Subcutaneous abdominal adipose tissue (tissue), 5 donors: ENCODE results near the gene DPEP2.

Source experiments
- H3K27ac ChIP-seq: one replicate; pipeline ENCODE4 v1.7.0; 2013; ENCODE audit warnings: low read depth, mild to moderate bottlenecking, inconsistent platforms, low read length, moderate library complexity
- H3K27me3 ChIP-seq, 5 donors: one replicate each; pipeline ENCODE4 v1.7.0; 2013; ENCODE audit warnings: low read length in 5 of 5, inconsistent platforms in 1 of 5; ENCODE audit not compliant: control insufficient read depth in 5 of 5, insufficient read depth in 4 of 5
- H3K36me3 ChIP-seq, 5 donors: one replicate each; pipeline ENCODE4 v1.7.0; 2013; ENCODE audit warnings: low read length in 5 of 5; ENCODE audit not compliant: control insufficient read depth in 5 of 5, insufficient read depth in 5 of 5
- H3K4me1 ChIP-seq, 5 donors: one replicate each; pipeline ENCODE4 v1.7.0; 2013; ENCODE audit warnings: low read length in 5 of 5, mild to moderate bottlenecking in 3 of 5, moderate library complexity in 1 of 5; ENCODE audit not compliant: control insufficient read depth in 5 of 5, insufficient read depth in 5 of 5
- H3K4me3 ChIP-seq, 5 donors: one replicate each; pipeline ENCODE4 v1.7.0; 2013; ENCODE audit warnings: low read length in 5 of 5, low read depth in 1 of 5
- H3K9ac ChIP-seq, 5 donors: one replicate each; pipeline ENCODE4 v1.7.0; 2013; ENCODE audit warnings: low read length in 5 of 5, mild to moderate bottlenecking in 4 of 5, moderate library complexity in 3 of 5
- H3K9me3 ChIP-seq, 5 donors: one replicate each; pipeline ENCODE4 v1.7.0; 2013; ENCODE audit warnings: low read length in 5 of 5; ENCODE audit not compliant: control insufficient read depth in 5 of 5
- donor health status: healthy.
- donor health status: healthy.
- donor health status: healthy.
- donor health status: healthy.
- donor health status: healthy.

The DPEP2 gene

GRCh38 chr16:67946128-67946569, 53.1 kb downstream of the DPEP2 start:
- Histone ChIP-seq H3K4me3 (no peak overlapping the region), H3K27ac (peak overlapping the region; percentile 16), H3K9me3 (no peaks in the 10 kb centered on the region), H3K27me3 (no peaks in the 10 kb centered on the region), H3K4me1 (peaks cover 7 to 39% (median 38%) of the 10 kb centered on the region in 5 donors), H3K36me3 (peaks cover 0 to 99% (median 95%) of the 10 kb centered on the region in 5 donors), H3K9ac (no peak overlapping the region)

DNA sequence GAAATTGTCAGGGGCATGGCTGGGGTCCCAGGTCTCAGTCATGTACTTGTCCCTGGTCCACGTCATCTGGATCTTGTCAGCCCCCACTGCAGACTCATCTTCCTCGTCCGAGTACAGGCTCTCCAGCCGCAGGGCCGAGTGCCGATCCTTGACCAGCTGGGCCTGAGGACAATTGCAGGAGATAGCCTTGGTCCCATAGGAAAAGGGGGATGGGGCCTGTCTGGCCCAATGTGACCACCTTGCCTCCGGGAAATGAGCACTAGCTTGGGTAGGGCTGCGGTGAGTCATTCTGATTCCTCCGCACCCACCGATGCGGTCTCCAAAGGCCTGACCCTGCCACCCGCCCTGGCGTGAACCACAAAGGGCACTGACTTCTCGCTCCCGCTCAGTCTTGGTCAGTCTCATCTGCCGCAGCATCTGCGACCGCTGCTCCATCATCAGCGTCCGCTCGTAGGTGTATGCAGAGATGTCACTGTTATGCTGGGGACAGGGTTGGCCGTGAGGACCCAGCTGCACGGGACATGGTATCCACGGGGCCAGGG, 53.8 kb downstream of the DPEP2 start:
- Histone ChIP-seq H3K27me3 (no peaks in the 10 kb centered on the region), H3K4me3 (no peak overlapping the region), H3K36me3 (peaks cover 0 to 94% (median 90%) of the 10 kb centered on the region in 5 donors), H3K9me3 (no peaks in the 10 kb centered on the region), H3K27ac (peak overlapping the region; percentile 74), H3K9ac (peak overlapping the region in 1 of 5 donors; percentile 30), H3K4me1 (peaks cover 7 to 38% (median 36%) of the 10 kb centered on the region in 5 donors)

GRCh38 chr16:67944690-67945391, 54.4 kb downstream of the DPEP2 start:
- Histone ChIP-seq H3K9me3 (no peaks in the 10 kb centered on the region), H3K9ac (peak overlapping the region in 2 of 5 donors; percentile 25 to 32), H3K27ac (peak overlapping the region; percentile 74), H3K27me3 (no peaks in the 10 kb centered on the region), H3K4me1 (peaks cover 7 to 38% (median 36%) of the 10 kb centered on the region in 5 donors), H3K36me3 (peaks cover 0 to 93% (median 90%) of the 10 kb centered on the region in 5 donors), H3K4me3 (no peak overlapping the region)

DNA sequence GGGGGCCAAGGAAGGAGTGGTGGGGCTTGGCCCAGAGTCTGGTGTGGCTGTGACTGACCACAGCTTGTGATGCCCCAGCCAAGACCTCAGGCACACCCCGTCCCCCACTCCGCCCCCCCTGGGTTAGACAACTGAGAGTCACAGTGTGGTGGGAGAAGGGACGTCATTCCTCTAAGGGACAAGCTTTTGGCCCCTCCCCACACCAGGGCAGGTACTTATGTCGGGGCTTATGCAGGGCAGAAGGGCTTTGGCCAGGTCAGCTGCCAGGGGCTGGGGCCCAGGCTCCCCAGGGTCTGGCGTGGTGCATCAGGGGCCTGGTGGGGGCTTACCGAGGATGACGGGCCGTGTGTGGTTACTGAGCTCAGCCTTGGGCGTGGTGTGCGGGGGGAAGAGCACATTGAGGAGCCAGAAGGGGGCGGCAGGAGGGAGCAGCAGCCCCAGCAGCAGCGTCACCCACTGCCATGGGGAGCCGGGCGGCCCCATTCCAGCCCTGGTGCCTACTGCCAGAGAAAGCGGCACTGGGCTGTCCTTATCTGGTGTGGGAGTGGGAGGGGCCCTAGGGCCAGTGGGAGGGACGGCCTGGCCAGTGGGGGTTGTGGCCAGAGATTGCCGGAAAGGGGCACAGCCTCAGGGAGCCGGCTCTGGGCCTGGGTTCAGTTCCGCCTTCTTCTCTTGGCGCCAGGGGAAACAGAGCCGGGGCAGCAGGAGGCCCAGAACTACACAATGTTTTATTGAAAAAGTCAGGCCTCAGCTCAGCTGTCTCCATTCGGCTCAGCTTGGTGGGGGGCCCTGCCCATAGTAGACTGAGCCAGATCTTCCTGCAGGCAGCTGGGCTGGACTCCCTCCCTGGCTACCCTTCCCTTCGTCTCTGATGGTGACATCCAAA, 55.4 kb downstream of the DPEP2 start, which contains the start of gene LCAT:
LCAT (minus strand) TSS at position 502 of the 886 bp plus-strand sequence; CDS start at position 483, 19 bp downstream.
- H3K4me3 ChIP-seq: no peak within 1 kb of the TSS
- H3K9me3 ChIP-seq: no peaks in the 10 kb centered on the region
- peaks cover 0 to 89% (median 84%) of the 10 kb centered on the region in 5 donors for H3K36me3 ChIP-seq
- peak within 1 kb of the TSS; percentile 74 for H3K27ac ChIP-seq
- no peaks in the 10 kb centered on the region for H3K27me3 ChIP-seq
- H3K4me1 ChIP-seq: peaks cover 7 to 38% (median 36%) of the 10 kb centered on the region in 5 donors
- peak within 1 kb of the TSS in 2 of 5 donors; percentile 25 to 32 for H3K9ac ChIP-seq

- Histone ChIP-seq H3K4me1 (peaks cover 7 to 38% (median 36%) of the 10 kb centered on the region in 5 donors), H3K4me3 (no peak overlapping the region), H3K9me3 (no peaks in the 10 kb centered on the region), H3K27me3 (no peaks in the 10 kb centered on the region), H3K36me3 (peaks cover 0 to 83% (median 78%) of the 10 kb centered on the region in 5 donors), H3K9ac (peak overlapping the region in 1 of 5 donors; percentile 1), H3K27ac (peak overlapping the region; percentile 74)
These were observed 56.0 kb downstream of the DPEP2 start for GRCh38 chr16:67943256-67943618.

DNA sequence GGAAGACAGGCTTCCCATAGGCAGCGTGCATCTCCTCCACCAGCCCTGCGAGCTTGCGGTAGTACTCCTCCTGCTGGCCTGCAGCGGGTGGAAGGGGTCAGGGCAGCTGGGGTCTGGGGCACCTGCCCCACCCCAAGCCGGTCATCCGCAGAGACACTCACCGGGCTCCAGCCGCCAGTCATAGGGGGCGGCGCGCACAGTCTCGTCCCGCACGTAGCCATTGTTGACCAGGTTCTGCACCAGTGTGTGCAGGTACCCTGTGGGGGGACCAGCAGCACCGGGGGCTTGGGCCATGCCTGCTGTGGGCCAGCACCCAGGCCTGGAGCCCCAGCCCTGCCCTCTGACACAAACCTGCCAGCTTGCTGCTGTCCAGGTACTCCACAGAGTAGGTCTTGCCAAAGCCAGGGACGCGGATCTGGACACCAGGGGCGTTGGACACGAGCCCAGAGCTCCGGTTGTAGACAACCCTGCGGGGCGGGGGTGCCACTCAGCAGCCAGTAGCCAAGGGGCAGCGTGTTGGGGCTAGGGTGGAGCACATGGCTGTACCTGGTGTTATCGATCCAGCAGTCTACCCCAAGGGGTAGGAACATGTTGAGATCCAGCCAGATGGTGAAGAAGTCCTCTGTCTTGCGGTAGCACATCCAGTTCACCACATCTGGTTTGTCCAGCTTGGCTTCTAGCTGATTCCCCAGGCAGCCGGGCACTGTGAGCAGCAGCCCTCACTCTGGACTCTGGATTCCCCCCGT, 56.6 kb downstream of the DPEP2 start:
- peak overlapping the region in 1 of 5 donors; percentile 1 for H3K9ac ChIP-seq
- peak overlapping the region; percentile 74 for H3K27ac ChIP-seq
- H3K4me1 ChIP-seq: peaks cover 7 to 38% (median 36%) of the 10 kb centered on the region in 5 donors
- H3K36me3 ChIP-seq: peaks cover 0 to 78% (median 72%) of the 10 kb centered on the region in 5 donors
- H3K4me3 ChIP-seq: no peak overlapping the region
- no peaks in the 10 kb centered on the region for H3K27me3 ChIP-seq
- H3K9me3 ChIP-seq: no peaks in the 10 kb centered on the region

DNA sequence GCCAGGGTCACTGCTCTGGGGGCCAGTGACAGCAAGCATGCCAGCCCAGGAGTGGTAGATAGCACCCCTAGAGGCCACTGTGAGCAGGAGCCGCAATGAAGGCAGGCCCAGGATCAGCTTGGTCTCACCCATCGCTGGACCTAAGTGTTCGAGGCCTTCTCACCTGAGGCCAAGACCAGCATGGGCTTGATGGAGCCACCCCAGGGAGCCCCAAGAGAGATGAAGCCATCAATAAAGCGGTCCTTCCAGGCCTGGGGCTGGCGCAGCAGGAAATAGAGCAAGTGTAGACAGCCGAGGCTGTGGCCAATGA, 57.1 kb downstream of the DPEP2 start:
- Histone ChIP-seq H3K4me1 (peaks cover 7 to 43% (median 40%) of the 10 kb centered on the region in 5 donors), H3K9ac (no peak overlapping the region), H3K9me3 (no peaks in the 10 kb centered on the region), H3K27me3 (no peaks in the 10 kb centered on the region), H3K27ac (no peak overlapping the region), H3K4me3 (no peak overlapping the region), H3K36me3 (peaks cover 0 to 72% (median 67%) of the 10 kb centered on the region in 5 donors)

DNA sequence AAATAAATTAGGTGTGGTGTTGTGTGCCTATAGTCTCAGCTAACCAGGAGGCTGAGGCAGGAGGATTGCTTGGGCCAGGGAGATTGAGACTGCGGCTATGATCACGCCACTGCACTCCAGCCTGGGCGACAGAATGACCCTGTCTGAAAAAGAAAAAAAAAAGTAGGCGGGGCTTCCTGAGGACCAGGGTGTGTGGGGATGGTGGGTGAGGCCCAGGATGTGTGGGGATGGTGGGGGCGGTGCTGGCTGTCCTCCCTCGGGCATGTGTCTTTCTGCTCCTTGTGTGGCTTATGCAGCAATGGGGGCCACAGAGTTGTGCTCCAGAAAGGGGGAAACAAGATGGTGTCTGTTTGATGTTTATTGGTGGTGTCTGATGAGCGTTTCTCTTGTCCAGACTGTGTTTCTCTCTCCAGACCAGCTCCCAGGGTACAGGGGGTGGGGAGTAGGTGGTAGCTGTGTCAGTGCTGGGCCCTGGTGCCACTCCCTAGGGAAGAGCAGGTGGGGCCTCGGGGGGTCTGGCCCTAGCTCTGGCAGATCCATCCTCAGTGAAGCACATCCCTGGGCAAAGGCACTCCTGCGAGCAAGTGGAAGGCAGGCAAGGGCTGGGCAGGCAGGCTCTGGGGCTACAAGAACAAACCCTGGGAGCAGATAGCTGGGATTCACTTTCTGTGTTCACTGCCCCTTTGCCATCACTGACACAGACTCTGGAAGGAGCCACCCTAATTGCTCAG, 57.6 kb downstream of the DPEP2 start:
- Histone ChIP-seq H3K4me3 (no peak overlapping the region), H3K36me3 (peaks cover 0 to 67% (median 62%) of the 10 kb centered on the region in 5 donors), H3K9me3 (no peaks in the 10 kb centered on the region), H3K27me3 (no peaks in the 10 kb centered on the region), H3K4me1 (peaks cover 7 to 48% (median 46%) of the 10 kb centered on the region in 5 donors), H3K27ac (no peak overlapping the region), H3K9ac (no peak overlapping the region)
